ENCODE measurements around the gene KRTAP10-3.

DNA sequence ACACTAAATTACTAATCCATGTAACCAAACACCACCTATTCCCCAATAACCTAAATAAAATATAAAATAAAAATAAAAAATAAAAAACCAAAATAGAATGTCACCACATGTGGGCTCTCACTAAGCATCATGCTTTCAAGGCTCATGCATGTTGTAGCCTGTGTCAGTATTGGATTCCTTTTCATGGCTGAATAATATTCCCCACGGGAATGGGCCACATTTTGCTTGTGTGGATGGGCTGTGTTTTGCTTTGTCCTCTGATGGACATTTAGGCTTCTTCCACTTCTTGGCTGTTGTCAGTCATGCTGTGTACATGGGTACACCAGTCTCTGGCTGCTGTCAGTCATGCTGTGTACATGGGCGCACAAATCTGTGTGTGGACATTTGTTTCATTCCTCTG, 30.5 kb upstream of the KRTAP10-3 start:
- no peak for TF ChIP-seq CTCF (IDR thresholded peaks at IDR 0.05)
- TF ChIP-seq POLR2A (IDR thresholded peaks at IDR 0.05) = no peak

Data from right lobe of liver (tissue), 4 donors.